KOPT-K1 (cell line): ENCODE results near the gene EDNRB.
"Not testable (repeated sequence)": the region's sequence is repeated elsewhere in the genome, so short reads cannot be mapped to it uniquely, and the experiment has no call there.

ENCODE experiments used
- H3K27ac ChIP-seq: fragments of 200-600 bp; sonication (generic); 2 replicates; pipeline ENCODE4 v1.5.1; 2016; ENCODE audit warnings: antibody characterized with exemption, mild to moderate bottlenecking, low read depth, low read length; ENCODE audit not compliant: poor library complexity, severe bottlenecking
- H3K36me3 ChIP-seq: fragments of 200-600 bp; sonication (generic); 2 replicates; pipeline ENCODE4 v1.5.1; 2017; ENCODE audit warnings: antibody characterized with exemption, mild to moderate bottlenecking, low read length, moderate library complexity; ENCODE audit not compliant: insufficient read depth
- H3K9me3 ChIP-seq: fragments of 200-600 bp; sonication (generic); 2 replicates; pipeline ENCODE4 v1.5.1; 2017; ENCODE audit warnings: antibody characterized with exemption, low read length, mild to moderate bottlenecking; ENCODE audit not compliant: insufficient read depth, poor library complexity, severe bottlenecking

The EDNRB gene

GRCh38 chr13:77874406-77874805, 44.2 kb downstream of the EDNRB start:
- no peaks in the 10 kb centered on the region for H3K9me3 ChIP-seq

DNA sequence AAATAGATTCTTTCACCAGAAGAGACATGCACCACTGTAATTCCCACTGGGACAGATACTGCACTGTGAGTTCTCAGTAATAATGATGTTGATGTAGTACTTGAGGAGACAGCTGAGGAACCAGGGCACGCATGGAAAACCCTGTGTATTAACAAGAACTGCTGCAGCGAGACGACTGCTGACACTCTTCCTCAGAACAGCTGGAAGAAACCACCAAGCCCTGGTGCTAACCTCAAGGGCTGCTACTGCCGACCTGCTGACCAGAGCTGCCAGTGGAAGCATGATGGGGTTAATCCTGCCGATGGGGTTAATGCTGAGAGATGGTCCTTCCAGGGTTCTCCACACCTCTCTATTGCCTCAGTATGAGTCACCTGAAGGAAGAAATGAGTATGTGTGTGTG, 45.6 kb downstream of the EDNRB start:
- Histone ChIP-seq H3K27ac (no peak overlapping the region), H3K36me3 (no peaks in the 10 kb centered on the region), H3K9me3 (no peaks in the 10 kb centered on the region)

More at GRCh38 chr13:77874406-77874805, 44.2 kb downstream of the EDNRB start:
- H3K27ac ChIP-seq, result no peak overlapping the region
- no peaks in the 10 kb centered on the region for H3K36me3 ChIP-seq

DNA sequence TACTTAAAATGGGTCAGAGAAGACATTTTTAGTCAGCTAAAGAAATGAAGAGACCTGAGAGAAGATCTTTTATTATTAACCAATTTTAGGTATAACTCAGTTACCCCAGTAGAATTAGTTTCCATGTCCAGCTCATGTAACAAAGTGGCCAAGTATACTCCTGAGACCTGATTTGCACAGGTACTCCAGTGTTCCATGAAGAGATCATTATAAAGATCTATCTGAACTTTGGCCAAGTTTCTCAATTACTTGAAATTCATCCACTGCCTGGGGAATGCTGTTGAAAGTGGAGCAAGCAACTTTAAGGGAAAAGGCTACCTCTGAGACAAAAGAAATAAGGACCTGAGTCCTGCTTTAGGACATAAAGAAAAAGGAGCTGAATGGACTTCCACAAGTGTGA, 47.0 kb downstream of the EDNRB start:
- Histone ChIP-seq H3K27ac (no peak overlapping the region), H3K9me3 (no peaks in the 10 kb centered on the region), H3K36me3 (no peaks in the 10 kb centered on the region)

- Histone ChIP-seq H3K36me3 (no peaks in the 10 kb centered on the region), H3K27ac (no peak overlapping the region), H3K9me3 (no peaks in the 10 kb centered on the region)
These were observed 49.9 kb downstream of the EDNRB start for GRCh38 chr13:77868717-77869116.

DNA sequence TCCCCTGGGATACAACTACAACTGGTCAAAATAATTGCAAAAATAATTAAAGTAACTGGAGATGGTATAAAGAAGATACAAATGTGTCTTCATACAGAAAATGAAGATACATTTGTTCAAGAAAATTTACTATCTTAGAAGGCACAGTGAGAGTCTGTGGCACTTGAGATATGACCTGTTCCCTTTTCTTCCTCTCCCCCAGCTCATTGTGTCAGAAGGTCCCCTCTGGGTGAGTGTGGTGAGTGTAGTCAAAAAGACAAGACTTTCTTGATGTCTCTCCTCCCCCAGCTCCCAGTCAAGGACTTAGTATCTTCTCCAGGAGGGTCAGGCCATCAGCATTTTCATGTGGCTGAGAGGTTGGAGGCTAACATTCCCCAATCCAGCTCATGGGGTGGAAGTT, 51.7 kb downstream of the EDNRB start:
- Histone ChIP-seq H3K9me3 (no peaks in the 10 kb centered on the region), H3K36me3 (no peaks in the 10 kb centered on the region), H3K27ac (no peak overlapping the region)

DNA sequence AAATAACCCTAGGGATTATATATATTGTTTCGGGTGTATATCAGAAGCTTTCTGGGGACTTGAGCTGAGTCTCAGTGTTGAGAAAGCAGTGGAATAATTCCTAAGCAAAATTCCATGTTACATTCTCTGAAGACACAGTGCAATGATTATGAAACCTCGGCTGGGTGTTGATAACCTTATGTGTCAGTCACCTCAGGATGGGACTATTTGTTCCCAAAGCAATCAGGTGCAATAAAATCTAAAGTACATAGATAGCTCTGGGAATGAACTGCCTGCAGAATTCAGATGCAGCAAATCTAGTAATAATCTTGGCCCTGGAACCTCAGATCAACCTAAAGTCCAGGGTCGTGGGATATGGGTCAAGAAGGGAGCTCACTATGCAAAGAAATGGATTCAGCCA, 53.0 kb downstream of the EDNRB start:
- H3K27ac ChIP-seq, result no peak overlapping the region
- H3K36me3 ChIP-seq, result no peaks in the 10 kb centered on the region
- no peaks in the 10 kb centered on the region for H3K9me3 ChIP-seq

DNA sequence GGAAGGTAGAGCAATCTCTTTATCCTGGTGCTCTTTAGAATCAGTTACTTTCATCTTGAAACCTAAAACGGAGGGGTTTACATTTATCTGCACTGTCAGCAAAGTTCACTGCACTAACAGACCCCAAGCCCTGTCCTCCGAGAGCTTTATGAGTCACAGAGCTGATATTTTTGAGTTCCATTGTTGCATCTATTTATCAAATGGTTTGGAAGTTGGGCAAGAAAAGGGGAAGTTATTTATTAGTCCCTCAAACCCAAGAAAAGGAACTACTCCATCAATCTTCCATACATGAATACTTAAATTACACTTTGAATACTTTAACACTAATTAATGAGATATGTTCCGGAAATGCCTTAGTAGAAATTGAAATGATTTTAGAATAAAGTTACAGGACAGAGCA, 55.5 kb downstream of the EDNRB start:
- H3K27ac ChIP-seq, result no peak overlapping the region
- no peaks in the 10 kb centered on the region for H3K36me3 ChIP-seq
- no peaks in the 10 kb centered on the region for H3K9me3 ChIP-seq

- Histone ChIP-seq H3K36me3 (no peaks in the 10 kb centered on the region), H3K9me3 (no peaks in the 10 kb centered on the region), H3K27ac (no peak overlapping the region)
These were observed 56.9 kb downstream of the EDNRB start for GRCh38 chr13:77861741-77862140.

DNA sequence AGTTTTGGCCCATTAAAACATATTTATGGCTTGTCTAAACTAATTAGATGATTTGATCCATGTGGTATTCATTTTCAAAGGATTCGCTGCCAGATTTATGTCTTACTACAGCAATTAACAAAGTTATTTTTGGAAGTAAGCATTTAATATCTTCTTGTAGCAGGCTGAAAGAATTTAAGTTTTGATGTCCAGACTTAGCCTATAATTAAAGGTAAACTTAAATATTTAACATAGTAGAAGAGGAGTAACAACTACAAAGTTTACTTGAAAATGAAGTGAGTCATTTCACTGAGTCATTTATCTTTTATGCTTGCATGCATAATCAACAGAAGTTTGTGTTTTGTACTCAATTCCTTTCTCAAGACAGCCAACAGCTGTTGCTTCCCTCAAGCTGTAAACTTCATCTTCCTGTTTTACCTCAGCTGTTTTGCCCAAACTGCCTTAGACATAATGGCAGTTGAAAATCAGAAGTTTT, 58.1 kb downstream of the EDNRB start:
- no peak overlapping the region for H3K27ac ChIP-seq

GRCh38 chr13:77859450-77859849, 59.2 kb downstream of the EDNRB start:
- H3K9me3 ChIP-seq, result no peaks in the 10 kb centered on the region
- no peaks in the 10 kb centered on the region for H3K36me3 ChIP-seq
- no peak overlapping the region for H3K27ac ChIP-seq

More for the DNA sequence above, 58.1 kb downstream of the EDNRB start:
- H3K9me3 ChIP-seq, result no peaks in the 10 kb centered on the region
- H3K36me3 ChIP-seq, result no peaks in the 10 kb centered on the region

- Histone ChIP-seq H3K27ac (no peak overlapping the region), H3K36me3 (no peaks in the 10 kb centered on the region), H3K9me3 (no peaks in the 10 kb centered on the region)
These were observed 61.0 kb downstream of the EDNRB start for GRCh38 chr13:77857531-77858209.

GRCh38 chr13:77853703-77854102, 64.9 kb downstream of the EDNRB start:
- no peaks in the 10 kb centered on the region for H3K36me3 ChIP-seq
- H3K27ac ChIP-seq, result no peak overlapping the region
- H3K9me3 ChIP-seq, result no peaks in the 10 kb centered on the region

DNA sequence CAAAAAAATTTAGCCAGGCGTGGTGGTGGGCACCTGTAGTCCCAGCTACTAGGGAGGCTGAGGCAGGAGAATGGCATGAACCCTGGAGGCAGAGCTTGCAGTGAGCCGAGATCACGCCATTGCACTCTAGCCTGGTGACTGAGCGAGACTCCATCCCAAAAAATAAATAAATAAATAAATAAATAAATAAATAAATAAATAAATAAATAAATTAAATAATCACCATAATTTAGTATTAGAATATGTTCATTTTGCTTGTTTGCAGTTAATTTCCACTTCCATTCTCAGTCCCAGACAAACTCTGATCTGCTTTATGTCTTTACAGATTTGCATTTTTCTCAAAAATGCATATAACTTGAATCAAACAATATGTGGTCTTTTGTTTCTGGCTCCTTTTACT, 70.6 kb downstream of the EDNRB start:
- not testable (repeated sequence) for H3K9me3 ChIP-seq, H3K36me3 ChIP-seq, H3K27ac ChIP-seq

- Histone ChIP-seq H3K27ac (no peak overlapping the region), H3K36me3 (no peaks in the 10 kb centered on the region), H3K9me3 (no peaks in the 10 kb centered on the region)
These were observed 72.5 kb downstream of the EDNRB start for GRCh38 chr13:77846173-77846572.
